Muscle layer of duodenum (tissue), 2 donors: ENCODE data around the gene BRAT1.
"Not testable (repeated sequence)": the region's sequence is repeated elsewhere in the genome, so short reads cannot be mapped to it uniquely, and the experiment has no call there.

Source experiments
- H3K27ac ChIP-seq: one replicate; pipeline ENCODE4 v1.7.0; 2013; ENCODE audit warnings: mild to moderate bottlenecking, low read length
- H3K27me3 ChIP-seq: one replicate; pipeline ENCODE4 v1.7.0; 2013; ENCODE audit warnings: low read depth, mild to moderate bottlenecking, control low read depth, low read length
- H3K36me3 ChIP-seq, 2 donors: one replicate each; pipeline ENCODE4 v1.7.0; 2013; ENCODE audit warnings: low read length in 2 of 2, control low read depth in 1 of 2, mild to moderate bottlenecking in 1 of 2; ENCODE audit not compliant: insufficient read depth in 2 of 2, control insufficient read depth in 1 of 2
- H3K4me1 ChIP-seq, 2 donors: one replicate each; pipeline ENCODE4 v1.7.0; 2013; ENCODE audit warnings: low read length in 2 of 2, mild to moderate bottlenecking in 2 of 2, control low read depth in 1 of 2, moderate library complexity in 1 of 2; ENCODE audit not compliant: insufficient read depth in 2 of 2, control insufficient read depth in 1 of 2
- H3K4me3 ChIP-seq, 2 donors: one replicate each; pipeline ENCODE4 v1.7.0; 2013; ENCODE audit warnings: low read length in 2 of 2, low read depth in 1 of 2, mild to moderate bottlenecking in 1 of 2
- H3K9me3 ChIP-seq, 2 donors: one replicate each; pipeline ENCODE4 v1.7.0; 2013; ENCODE audit warnings: low read length in 2 of 2, control low read depth in 1 of 2, mild to moderate bottlenecking in 1 of 2; ENCODE audit not compliant: control insufficient read depth in 1 of 2
- donor health status: healthy.

Gene BRAT1

DNA sequence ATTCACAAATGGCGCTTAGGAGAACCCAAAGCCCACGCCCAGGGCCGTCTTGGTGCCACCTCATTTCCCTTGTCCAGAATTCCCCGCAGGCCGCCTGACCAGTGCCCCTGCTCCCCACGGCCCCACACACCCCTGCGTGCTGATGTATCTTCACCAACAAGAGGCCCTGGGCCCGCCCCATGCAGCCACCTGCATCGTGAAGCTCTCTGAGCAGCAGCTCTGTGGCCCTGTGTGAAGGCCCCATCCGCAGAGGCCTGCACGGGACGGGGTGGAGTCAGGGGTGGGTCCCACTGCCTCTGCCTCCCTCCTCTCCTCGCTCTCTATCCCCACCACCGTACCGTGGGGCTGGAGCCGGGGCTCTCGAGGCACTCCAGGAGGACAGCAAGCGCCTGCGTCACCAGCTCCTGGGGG lies 14.7 kb downstream of the BRAT1 start:
- Histone ChIP-seq H3K27ac (no peak overlapping the region), H3K36me3 (peaks cover 0 to 71% of the 10 kb centered on the region in 2 donors), H3K4me3 (no peak overlapping the region)

GRCh38 chr7:2540133-2540532 lies 15.2 kb downstream of the BRAT1 start:
- H3K9me3 ChIP-seq, result no peaks in the 10 kb centered on the region
- no peak overlapping the region for H3K27ac ChIP-seq
- H3K4me3 ChIP-seq, result no peak overlapping the region
- H3K27me3 ChIP-seq, result no peaks in the 10 kb centered on the region
- peaks cover 0 to 68% of the 10 kb centered on the region in 2 donors for H3K36me3 ChIP-seq
- no peaks in the 10 kb centered on the region for H3K4me1 ChIP-seq

More for the DNA sequence above, 14.7 kb downstream of the BRAT1 start:
- H3K4me1 ChIP-seq, result no peaks in the 10 kb centered on the region
- no peaks in the 10 kb centered on the region for H3K9me3 ChIP-seq
- H3K27me3 ChIP-seq, result no peaks in the 10 kb centered on the region

GRCh38 chr7:2539031-2539911 lies 16.1 kb downstream of the BRAT1 start:
- no peaks in the 10 kb centered on the region for H3K27me3 ChIP-seq
- H3K4me1 ChIP-seq, result no peaks in the 10 kb centered on the region
- no peaks in the 10 kb centered on the region for H3K9me3 ChIP-seq
- H3K4me3 ChIP-seq, result no peak overlapping the region
- H3K36me3 ChIP-seq, result peaks cover 0 to 61% of the 10 kb centered on the region in 2 donors
- H3K27ac ChIP-seq, result no peak overlapping the region

DNA sequence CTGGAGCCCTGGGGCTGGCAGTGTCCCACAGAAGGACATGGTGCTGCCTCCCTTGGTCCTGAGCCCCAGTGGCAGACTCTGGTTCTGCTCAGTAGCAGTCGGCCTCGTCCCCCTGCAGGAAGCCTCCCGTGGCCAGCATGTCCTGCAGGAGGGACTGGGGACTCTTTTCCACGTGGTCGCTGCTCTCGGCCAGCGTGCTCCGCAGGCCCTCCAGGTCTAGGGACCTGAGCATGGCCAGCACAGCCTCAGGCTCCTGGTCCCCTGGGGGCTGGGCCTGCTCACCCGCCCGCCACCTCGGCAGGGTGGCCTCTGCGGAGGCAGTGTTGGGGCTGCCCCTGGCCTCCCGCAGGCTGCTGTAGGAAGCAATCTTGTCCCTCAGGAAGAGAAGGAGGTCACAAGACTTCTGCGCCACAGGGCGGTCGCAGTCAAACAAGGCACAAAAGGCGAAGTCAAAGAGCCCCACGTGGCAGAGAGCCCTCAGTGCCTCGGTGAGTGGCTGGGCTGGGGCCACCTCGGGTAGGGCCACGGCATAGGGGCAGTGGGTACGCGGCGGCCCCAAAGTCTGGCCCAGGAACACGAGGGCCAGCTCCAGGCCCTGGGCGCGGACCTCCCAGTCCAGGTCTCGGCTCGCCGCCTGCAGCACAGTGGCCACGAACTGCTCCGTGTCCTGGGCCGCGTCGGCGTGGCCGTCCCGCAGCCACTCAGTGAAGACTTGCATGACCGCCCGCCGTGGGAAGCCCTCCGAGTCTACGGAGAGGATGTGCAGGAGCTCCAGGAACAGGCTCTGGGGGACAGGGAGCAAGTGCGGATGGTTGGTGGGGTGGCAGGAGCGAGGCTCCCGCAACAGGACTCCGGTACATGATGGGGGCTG lies 17.1 kb downstream of the BRAT1 start:
- Histone ChIP-seq H3K27me3 (no peaks in the 10 kb centered on the region), H3K4me1 (no peaks in the 10 kb centered on the region), H3K9me3 (no peaks in the 10 kb centered on the region), H3K36me3 (peaks cover 0 to 54% of the 10 kb centered on the region in 2 donors), H3K27ac (no peak overlapping the region), H3K4me3 (no peak overlapping the region)

DNA sequence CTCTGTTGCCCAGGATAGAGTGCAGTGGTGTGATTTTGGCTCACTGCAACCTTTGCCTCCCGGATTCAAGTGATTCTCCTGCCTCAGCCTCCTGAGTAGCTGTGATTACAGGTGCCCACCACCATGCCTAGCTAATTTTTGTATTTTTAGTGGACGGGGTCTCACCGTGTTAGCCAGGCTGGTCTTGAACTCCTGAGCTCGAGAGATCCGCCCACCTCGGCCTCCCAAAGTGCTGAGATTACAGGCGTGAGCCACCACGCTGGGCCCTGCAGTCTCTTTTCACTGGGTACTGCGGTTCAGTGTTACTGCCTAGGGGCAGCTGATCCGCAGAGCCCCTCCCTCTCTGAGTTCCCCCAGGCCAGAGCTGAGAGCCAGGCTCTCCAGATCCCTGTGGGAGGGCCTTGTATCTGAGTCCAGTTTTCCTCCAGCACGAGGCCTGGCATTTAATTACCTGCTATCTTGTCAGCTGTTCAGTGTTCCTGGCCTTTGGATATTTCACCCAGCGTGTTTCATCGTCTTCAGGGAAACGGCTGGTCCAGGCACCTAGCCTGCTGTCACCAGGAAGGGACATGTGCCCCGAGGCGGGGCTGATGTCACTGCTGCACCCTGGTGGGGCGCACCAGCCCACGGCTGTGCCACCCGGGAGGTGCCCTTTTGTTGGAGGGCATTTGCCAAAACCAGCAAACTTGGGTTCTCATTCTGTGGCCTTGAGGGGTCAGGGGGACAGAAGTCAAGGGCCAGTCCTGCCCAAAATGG lies 19.3 kb downstream of the BRAT1 start:
- not testable (repeated sequence) for H3K27ac ChIP-seq, H3K4me3 ChIP-seq, H3K4me1 ChIP-seq, H3K9me3 ChIP-seq, H3K27me3 ChIP-seq
- H3K36me3 ChIP-seq, result peaks cover 0 to 32% of the 10 kb centered on the region in 2 donors

- peaks cover 0 to 14% of the 10 kb centered on the region in 2 donors for H3K36me3 ChIP-seq
- not testable (repeated sequence) for H3K4me3 ChIP-seq, H3K9me3 ChIP-seq, H3K4me1 ChIP-seq, H3K27ac ChIP-seq, H3K27me3 ChIP-seq
These were observed 21.1 kb downstream of the BRAT1 start for GRCh38 chr7:2534214-2534613.

- not testable (repeated sequence) for H3K4me3 ChIP-seq, H3K4me1 ChIP-seq, H3K36me3 ChIP-seq, H3K27me3 ChIP-seq, H3K27ac ChIP-seq, H3K9me3 ChIP-seq
These were observed 21.8 kb downstream of the BRAT1 start for GRCh38 chr7:2533566-2533965.

DNA sequence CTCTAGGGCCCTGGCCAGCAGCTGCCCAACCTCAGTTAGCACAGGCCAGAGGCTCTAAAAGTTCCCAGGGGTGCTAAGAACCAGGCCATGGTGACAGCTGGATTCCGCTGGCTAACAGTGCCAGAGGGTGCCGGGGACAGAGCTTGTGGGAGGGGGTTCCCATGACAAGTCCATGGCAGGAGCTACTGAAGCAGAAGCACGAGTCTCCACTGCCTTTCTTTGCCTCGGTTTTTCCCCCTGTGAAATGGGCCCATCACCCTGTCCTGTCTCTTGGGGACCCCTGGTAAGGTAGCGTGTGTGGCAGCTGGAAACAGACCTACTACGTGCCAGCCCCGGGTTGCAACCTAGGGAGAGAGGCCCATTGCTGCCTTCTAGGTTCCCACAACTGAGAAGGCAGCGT lies 22.5 kb downstream of the BRAT1 start:
- not testable (repeated sequence) for H3K27me3 ChIP-seq, H3K9me3 ChIP-seq, H3K27ac ChIP-seq

DNA sequence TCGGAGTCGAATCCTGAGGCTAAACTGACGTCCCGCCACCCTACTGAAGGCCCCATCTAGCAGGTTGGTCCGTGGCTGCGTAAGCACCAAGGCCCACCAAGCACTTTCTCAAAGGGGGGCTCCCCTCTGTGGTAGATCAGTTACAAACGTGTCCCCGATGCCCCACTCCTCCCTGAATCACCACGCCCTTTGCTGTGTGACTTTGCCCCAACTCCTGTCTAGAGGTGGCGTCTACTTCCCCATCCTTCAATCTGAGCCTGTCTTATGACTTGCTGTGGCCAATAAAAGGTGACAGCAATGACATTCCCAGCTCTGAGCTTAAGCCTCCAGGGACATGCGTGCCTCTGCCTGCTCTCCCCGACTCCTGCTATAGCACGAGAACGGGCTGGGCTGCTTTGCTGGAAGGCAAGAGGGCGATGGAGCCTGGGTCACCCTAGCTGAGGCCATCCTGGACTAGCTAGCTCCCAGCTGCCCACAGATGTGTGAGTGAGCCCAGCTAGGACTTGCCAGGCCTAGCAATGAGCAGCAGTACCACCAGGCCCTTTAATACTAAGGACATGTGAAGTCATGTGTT lies 23.0 kb downstream of the BRAT1 start:
- H3K27ac ChIP-seq, H3K27me3 ChIP-seq, H3K4me3 ChIP-seq, H3K36me3 ChIP-seq, H3K4me1 ChIP-seq, H3K9me3 ChIP-seq: not testable (repeated sequence)

More for the DNA sequence above, 22.5 kb downstream of the BRAT1 start:
- not testable (repeated sequence) for H3K36me3 ChIP-seq, H3K4me1 ChIP-seq, H3K4me3 ChIP-seq

GRCh38 chr7:2531796-2532110 lies 23.6 kb downstream of the BRAT1 start:
- H3K9me3 ChIP-seq, H3K36me3 ChIP-seq, H3K27ac ChIP-seq, H3K4me1 ChIP-seq, H3K27me3 ChIP-seq, H3K4me3 ChIP-seq: not testable (repeated sequence)
